ENCODE measurements around the gene CRLF1. TPM values are rescaled to one million over a fixed set of nuclear protein-coding genes. Genes with fewer than 3 reads are reported as not detected.

Gene CRLF1
- total RNA-seq, 2 experiments from 2014 or later: not detected

DNA sequence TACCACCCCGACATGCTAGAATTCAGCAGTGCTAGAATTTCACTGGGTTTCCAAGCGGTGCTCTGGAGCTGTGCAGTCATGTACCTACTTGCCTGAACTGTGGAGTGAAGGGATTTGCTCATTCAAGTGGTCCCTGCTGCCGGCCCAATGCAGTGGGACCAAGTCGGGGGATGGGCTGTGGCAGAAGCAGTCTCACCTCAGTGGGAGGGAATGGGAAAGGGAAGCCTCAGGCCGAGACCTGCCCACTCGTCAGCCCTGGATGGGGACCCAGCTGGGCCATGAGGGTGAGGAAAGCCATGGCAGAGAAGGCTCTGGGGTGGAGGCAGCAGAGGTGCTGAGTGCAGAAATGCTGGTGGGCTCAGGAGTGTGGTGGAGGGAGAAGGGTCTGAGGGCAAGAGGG, 45.1 kb upstream of the CRLF1 start:
- TF ChIP-seq, protein P1, sequence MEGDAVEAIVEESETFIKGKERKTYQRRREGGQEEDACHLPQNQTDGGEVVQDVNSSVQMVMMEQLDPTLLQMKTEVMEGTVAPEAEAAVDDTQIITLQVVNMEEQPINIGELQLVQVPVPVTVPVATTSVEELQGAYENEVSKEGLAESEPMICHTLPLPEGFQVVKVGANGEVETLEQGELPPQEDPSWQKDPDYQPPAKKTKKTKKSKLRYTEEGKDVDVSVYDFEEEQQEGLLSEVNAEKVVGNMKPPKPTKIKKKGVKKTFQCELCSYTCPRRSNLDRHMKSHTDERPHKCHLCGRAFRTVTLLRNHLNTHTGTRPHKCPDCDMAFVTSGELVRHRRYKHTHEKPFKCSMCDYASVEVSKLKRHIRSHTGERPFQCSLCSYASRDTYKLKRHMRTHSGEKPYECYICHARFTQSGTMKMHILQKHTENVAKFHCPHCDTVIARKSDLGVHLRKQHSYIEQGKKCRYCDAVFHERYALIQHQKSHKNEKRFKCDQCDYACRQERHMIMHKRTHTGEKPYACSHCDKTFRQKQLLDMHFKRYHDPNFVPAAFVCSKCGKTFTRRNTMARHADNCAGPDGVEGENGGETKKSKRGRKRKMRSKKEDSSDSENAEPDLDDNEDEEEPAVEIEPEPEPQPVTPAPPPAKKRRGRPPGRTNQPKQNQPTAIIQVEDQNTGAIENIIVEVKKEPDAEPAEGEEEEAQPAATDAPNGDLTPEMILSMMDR (IDR thresholded peaks at IDR 0.05): no peak
- H3K9me3 Mint-ChIP-seq: no peaks in the 10 kb centered on the region
- ATAC-seq (no peak), DNase-seq (no peak)
- H3K36me3 Mint-ChIP-seq (ENCODE audit: low read depth): peaks cover 2% of the 10 kb centered on the region
- CTCF ChIA-PET: interaction anchor here (0.6 kb wide), 1 partner anchor 193 kb away, joined by 3 read pairs; no protein-coding TSS in a partner anchor
- intact Hi-C loops (cut with micrococcal nuclease): no loop called here
- peaks cover 11% of the 10 kb centered on the region for H3K4me1 Mint-ChIP-seq (ENCODE audit: low read depth)
- no peaks in the 10 kb centered on the region for H3K27me3 Mint-ChIP-seq
- POLR2A ChIA-PET: no interaction called here
- H3K4me3 Mint-ChIP-seq: no peak overlapping the region
- no peak overlapping the region for H3K27ac Mint-ChIP-seq

DNA sequence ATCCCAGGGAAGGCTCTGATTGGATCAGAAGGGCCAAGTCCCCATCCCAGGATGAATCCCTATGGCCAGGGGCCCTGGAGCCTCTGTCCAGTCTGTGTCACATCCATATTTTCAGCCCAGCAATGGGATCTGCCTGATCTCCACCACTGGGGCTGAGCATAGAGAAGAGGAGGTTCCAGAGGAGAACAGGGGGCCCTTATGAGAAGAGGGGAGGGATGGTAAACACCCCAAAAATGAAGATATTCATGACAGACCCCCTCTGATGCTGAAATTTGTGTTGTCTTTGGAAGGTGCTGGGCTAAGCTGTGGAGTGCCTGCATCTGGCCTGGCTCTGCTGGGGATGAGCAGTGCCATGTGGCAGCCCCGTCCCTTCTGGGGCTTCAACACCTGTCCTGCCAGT, 44.7 kb upstream of the CRLF1 start:
- intact Hi-C loops (cut with micrococcal nuclease): no loop called here
- Mint-ChIP-seq H3K27me3 (no peaks in the 10 kb centered on the region), H3K4me1 (ENCODE audit: low read depth) (peaks cover 14% of the 10 kb centered on the region), H3K27ac (no peak overlapping the region), H3K36me3 (ENCODE audit: low read depth) (peaks cover 2% of the 10 kb centered on the region), H3K9me3 (no peaks in the 10 kb centered on the region), H3K4me3 (no peak overlapping the region)
- POLR2A ChIA-PET: no interaction called here
- TF ChIP-seq, protein P1 (IDR thresholded peaks at IDR 0.05): no peak
- DNase-seq (no peak), ATAC-seq (no peak)
- CTCF ChIA-PET: no interaction called here

DNA sequence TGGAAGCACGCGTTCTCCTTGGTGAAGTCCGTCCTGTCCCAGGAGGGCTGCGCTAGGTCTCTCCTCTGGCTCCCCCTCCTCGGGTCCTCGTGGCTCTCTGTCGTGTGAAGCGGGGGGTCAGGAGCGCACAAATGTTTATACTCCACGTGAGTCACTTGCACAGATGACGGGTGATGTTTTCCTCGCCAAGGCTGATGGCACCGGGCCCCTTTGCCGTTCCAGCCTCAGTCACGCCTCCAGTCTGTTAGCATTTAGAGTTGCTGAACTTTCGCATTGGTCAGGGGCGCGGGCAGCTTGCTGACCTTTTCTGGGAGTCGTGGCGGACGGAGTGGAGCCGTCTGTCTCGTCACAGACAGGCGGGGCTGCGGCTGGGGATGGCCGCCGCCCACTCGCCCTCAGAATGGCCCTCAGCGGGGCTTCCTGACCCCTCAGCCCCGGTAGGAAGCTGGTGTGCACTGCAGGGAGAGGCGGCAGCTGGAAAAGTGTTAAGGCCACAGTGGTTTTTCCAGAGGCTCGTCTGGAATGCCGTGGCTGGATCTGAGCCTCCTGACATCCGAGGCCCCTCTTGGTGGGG, 44.0 kb upstream of the CRLF1 start:
- ChIA-PET CTCF (no interaction called here), POLR2A (no interaction called here)
- Mint-ChIP-seq H3K27me3 (no peaks in the 10 kb centered on the region), H3K4me3 (no peak overlapping the region), H3K27ac (no peak overlapping the region), H3K4me1 (ENCODE audit: low read depth) (peaks cover 14% of the 10 kb centered on the region), H3K36me3 (ENCODE audit: low read depth) (peaks cover 2% of the 10 kb centered on the region), H3K9me3 (no peaks in the 10 kb centered on the region)
- ATAC-seq (no peak), DNase-seq (no peak)
- intact Hi-C loops (cut with micrococcal nuclease): no loop called here
- TF ChIP-seq, protein P1 (IDR thresholded peaks at IDR 0.05): no peak

DNA sequence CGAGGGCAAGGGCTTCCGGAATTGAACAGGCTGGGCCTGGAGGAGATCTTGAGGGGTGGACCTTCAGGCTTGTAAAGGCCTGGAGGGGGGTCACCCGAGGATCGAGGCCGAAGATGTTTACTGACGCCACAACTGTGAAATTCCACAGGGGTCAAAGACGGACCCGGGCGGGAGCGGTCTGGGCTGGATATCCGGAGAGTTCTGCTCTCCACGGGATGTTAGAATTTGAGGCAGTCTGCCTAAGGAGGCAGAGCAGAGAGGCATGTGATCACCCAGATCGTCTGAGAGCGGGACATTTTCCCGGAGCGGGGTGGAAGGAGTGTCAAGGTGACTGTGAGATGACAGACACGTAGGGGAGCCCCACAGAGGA, 43.4 kb upstream of the CRLF1 start:
- H3K36me3 Mint-ChIP-seq (ENCODE audit: low read depth): peaks cover 2% of the 10 kb centered on the region
- ATAC-seq: no peak
- DNase-seq: no peak
- POLR2A ChIA-PET: no interaction called here
- no peaks in the 10 kb centered on the region for H3K27me3 Mint-ChIP-seq
- H3K9me3 Mint-ChIP-seq: no peaks in the 10 kb centered on the region
- no peak overlapping the region for H3K4me3 Mint-ChIP-seq
- no peak overlapping the region for H3K27ac Mint-ChIP-seq
- TF ChIP-seq, protein P1 (IDR thresholded peaks at IDR 0.05): no peak
- intact Hi-C loops (cut with micrococcal nuclease): no loop called here
- CTCF ChIA-PET: no interaction called here
- H3K4me1 Mint-ChIP-seq (ENCODE audit: low read depth): peaks cover 14% of the 10 kb centered on the region

DNA sequence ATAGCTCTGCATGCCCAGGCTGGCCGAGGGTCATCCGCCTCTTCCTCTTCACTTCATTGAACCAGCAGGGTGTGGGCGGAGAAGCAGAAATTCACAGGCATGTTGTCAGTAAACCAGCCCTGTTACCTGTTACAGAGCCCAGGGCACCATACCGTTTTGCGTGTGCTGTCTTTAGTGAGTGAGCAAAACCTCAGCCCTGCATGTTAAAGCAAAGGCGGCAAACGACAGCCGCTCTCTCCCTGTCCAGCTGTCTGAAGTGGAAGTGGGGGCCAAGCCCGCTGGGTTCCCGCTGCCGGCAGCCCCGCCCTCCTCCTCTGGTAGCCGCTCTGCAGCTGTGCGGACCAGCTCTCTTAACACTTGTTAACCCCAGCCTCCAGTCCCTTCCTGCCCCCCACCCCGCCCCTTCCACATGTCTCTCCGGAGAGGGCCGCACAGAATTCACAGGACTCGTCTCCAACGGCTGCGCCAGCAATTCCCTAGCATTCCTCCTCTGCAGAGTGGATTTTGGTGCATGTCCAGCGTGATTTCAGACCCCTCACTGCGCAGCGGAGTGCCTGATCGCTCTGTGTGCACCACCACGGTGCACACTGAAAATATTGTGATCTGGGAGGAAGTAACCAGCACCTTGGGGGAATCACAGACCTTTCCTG, 42.9 kb upstream of the CRLF1 start:
- DNase-seq: no peak
- Mint-ChIP-seq H3K4me3 (no peak overlapping the region), H3K9me3 (no peaks in the 10 kb centered on the region), H3K27ac (no peak overlapping the region), H3K4me1 (ENCODE audit: low read depth) (peaks cover 15% of the 10 kb centered on the region), H3K27me3 (no peaks in the 10 kb centered on the region), H3K36me3 (ENCODE audit: low read depth) (peaks cover 2% of the 10 kb centered on the region)
- TF ChIP-seq, protein P1 (IDR thresholded peaks at IDR 0.05): no peak
- ChIA-PET CTCF (interaction anchor here (1.2 kb wide), 1 partner anchor 198 kb away, joined by 3 read pairs; no protein-coding TSS in a partner anchor), POLR2A (no interaction called here)
- intact Hi-C loops (cut with micrococcal nuclease): no loop called here
- ATAC-seq: peak; percentile 24
